Kidney epithelial cell (primary cell): ENCODE results near the gene THSD4. TPM values are rescaled to one million over a fixed set of nuclear protein-coding genes. Genes with fewer than 3 reads are reported as not detected.

Experiments
- DNase-seq: peaks from one replicate; pipeline ENCODE4 v3.0.0-alpha.2; 2010; ENCODE audit warnings: low read depth
- H3K27me3 ChIP-seq: 2 replicates; pipeline ENCODE4 v1.6.0; 2011; ENCODE audit warnings: low read length; ENCODE audit not compliant: control insufficient read depth, insufficient read depth
- H3K36me3 ChIP-seq: 2 replicates; pipeline ENCODE4 v1.5.1; 2011; ENCODE audit warnings: low read length; ENCODE audit not compliant: control insufficient read depth, insufficient read depth
- H3K4me3 ChIP-seq: 2 replicates; pipeline ENCODE4 v1.5.1; 2011; ENCODE audit warnings: low read depth, mild to moderate bottlenecking, control low read depth, low read length
- CTCF ChIP-seq: IDR thresholded peaks from 2 replicates; pipeline ENCODE4 v1.5.1; 2011; ENCODE audit warnings: mild to moderate bottlenecking, moderate library complexity, low read length, control low read depth, inconsistent platforms; ENCODE audit not compliant: insufficient read depth, poor library complexity, severe bottlenecking
- total RNA-seq: library from RNA; depleted of rRNA; stranded (reverse); fragments of >200 nt; gene quantifications from 2 replicates; pipeline ENCODE4 v1.2.3, GENCODE V29; 2015

THSD4 gene
- total RNA-seq, 1 donor from 2014 or later = 17.7 TPM

- no peak overlapping the region for H3K4me3 ChIP-seq
- H3K27me3 ChIP-seq = no peaks in the 10 kb centered on the region
- no peak for DNase-seq
- H3K36me3 ChIP-seq = no peaks in the 10 kb centered on the region
- TF ChIP-seq CTCF = no peak
Observed at GRCh38 chr15:71454462-71454996, 339.3 kb downstream of the THSD4 start.

GRCh38 chr15:71455107-71455506 is 339.8 kb downstream of the THSD4 start:
- no peaks in the 10 kb centered on the region for H3K27me3 ChIP-seq
- H3K36me3 ChIP-seq = no peaks in the 10 kb centered on the region
- no peak for DNase-seq
- TF ChIP-seq CTCF = no peak
- no peak overlapping the region for H3K4me3 ChIP-seq

- no peak for DNase-seq
Observed at GRCh38 chr15:71455878-71456277, 340.6 kb downstream of the THSD4 start.

GRCh38 chr15:71456362-71456761 is 341.1 kb downstream of the THSD4 start:
- DNase-seq = no peak
- TF ChIP-seq CTCF = no peak

More at GRCh38 chr15:71455878-71456277, 340.6 kb downstream of the THSD4 start:
- Histone ChIP-seq H3K36me3 (no peaks in the 10 kb centered on the region), H3K4me3 (no peak overlapping the region), H3K27me3 (no peaks in the 10 kb centered on the region)
- no peak for TF ChIP-seq CTCF

GRCh38 chr15:71456811-71457210 is 341.5 kb downstream of the THSD4 start:
- no peak for DNase-seq
- no peak overlapping the region for H3K4me3 ChIP-seq
- no peaks in the 10 kb centered on the region for H3K27me3 ChIP-seq
- TF ChIP-seq CTCF = no peak
- no peaks in the 10 kb centered on the region for H3K36me3 ChIP-seq

More at GRCh38 chr15:71456362-71456761, 341.1 kb downstream of the THSD4 start:
- Histone ChIP-seq H3K27me3 (no peaks in the 10 kb centered on the region), H3K36me3 (no peaks in the 10 kb centered on the region), H3K4me3 (no peak overlapping the region)

GRCh38 chr15:71458089-71458660 is 342.9 kb downstream of the THSD4 start:
- no peak for TF ChIP-seq CTCF
- H3K27me3 ChIP-seq = no peaks in the 10 kb centered on the region
- no peaks in the 10 kb centered on the region for H3K36me3 ChIP-seq
- H3K4me3 ChIP-seq = no peak overlapping the region
- no peak for DNase-seq
